ENCODE results near the gene CHSY1.

CHSY1 gene

DNA sequence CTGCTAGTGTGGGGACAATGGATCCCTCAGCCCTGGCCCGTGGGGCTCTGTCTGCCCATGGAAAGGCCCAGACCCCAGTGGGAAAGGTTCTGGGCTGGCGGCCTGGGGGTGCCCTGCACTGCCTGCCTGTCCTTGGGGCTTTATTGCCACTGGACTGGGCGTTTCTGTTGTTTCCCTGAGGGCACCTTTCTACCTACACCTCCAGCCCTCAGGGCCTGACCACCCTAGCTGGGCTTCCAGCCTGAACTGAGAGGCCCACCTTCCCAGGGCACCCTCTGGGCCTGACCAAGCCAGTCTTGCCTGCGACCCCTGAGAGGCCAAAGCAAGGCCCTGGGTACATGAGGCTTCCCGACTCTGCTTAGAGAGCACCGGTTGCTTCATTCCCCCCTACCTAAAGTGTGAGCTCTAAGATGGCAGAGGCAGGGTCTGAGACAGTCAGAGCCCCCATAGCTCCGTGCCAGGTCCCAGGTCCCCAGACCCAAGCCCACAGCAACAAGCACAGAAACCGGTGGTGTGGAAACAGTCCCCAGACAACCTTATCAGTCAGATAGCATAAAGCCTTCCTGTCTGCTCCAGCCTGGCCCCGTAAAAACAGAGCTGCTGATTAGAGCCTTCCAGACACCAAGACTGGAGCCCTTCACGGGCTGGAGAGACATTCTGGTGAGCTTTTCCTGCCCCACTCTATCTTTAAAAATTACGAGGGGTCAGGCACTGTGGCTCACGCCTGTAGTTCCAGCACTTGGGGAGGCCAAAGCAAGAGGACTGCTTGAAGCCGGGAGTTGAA lies 102.8 kb downstream of the CHSY1 start:
- Histone ChIP-seq H3K9ac (ENCODE audit: low read length) (no peak overlapping the region), H2AFZ (ENCODE audit: low read depth, low read length) (no peak overlapping the region), H3K79me2 (ENCODE audit: low read length) (no peaks in the 10 kb centered on the region), H3K4me2 (ENCODE audit: low read length) (no peak overlapping the region), H3K27ac (ENCODE audit: low read length) (no peak overlapping the region), H3K4me3 (ENCODE audit: low read length) (no peak overlapping the region), H3K9me3 (ENCODE audit: insufficient read depth, low read length) (no peaks in the 10 kb centered on the region), H3K27me3 (ENCODE audit: low read depth, low read length) (peaks cover 56% of the 10 kb centered on the region), H4K20me1 (ENCODE audit: insufficient read depth, low read length) (no peaks in the 10 kb centered on the region), H3K4me1 (ENCODE audit: low read length) (no peaks in the 10 kb centered on the region), H3K36me3 (replicated peaks; ENCODE audit: low read depth, low read length) (no peaks in the 10 kb centered on the region)
- TF ChIP-seq EZH2phosphoT487 (IDR thresholded peaks at IDR 0.05; ENCODE audit: low read depth), result no peak
- TF ChIP-seq, protein P1, sequence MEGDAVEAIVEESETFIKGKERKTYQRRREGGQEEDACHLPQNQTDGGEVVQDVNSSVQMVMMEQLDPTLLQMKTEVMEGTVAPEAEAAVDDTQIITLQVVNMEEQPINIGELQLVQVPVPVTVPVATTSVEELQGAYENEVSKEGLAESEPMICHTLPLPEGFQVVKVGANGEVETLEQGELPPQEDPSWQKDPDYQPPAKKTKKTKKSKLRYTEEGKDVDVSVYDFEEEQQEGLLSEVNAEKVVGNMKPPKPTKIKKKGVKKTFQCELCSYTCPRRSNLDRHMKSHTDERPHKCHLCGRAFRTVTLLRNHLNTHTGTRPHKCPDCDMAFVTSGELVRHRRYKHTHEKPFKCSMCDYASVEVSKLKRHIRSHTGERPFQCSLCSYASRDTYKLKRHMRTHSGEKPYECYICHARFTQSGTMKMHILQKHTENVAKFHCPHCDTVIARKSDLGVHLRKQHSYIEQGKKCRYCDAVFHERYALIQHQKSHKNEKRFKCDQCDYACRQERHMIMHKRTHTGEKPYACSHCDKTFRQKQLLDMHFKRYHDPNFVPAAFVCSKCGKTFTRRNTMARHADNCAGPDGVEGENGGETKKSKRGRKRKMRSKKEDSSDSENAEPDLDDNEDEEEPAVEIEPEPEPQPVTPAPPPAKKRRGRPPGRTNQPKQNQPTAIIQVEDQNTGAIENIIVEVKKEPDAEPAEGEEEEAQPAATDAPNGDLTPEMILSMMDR (IDR thresholded peaks at IDR 0.05; ENCODE audit: low read depth, low read length), result no peak

GRCh38 chr15:101148166-101148880 lies 103.5 kb downstream of the CHSY1 start:
- Histone ChIP-seq H3K79me2 (ENCODE audit: low read length) (no peaks in the 10 kb centered on the region), H2AFZ (ENCODE audit: low read depth, low read length) (no peak overlapping the region), H4K20me1 (ENCODE audit: insufficient read depth, low read length) (no peaks in the 10 kb centered on the region), H3K27ac (ENCODE audit: low read length) (no peak overlapping the region), H3K4me1 (ENCODE audit: low read length) (no peaks in the 10 kb centered on the region), H3K9ac (ENCODE audit: low read length) (no peak overlapping the region), H3K4me2 (ENCODE audit: low read length) (no peak overlapping the region), H3K27me3 (ENCODE audit: low read depth, low read length) (peaks cover 58% of the 10 kb centered on the region), H3K9me3 (ENCODE audit: insufficient read depth, low read length) (no peaks in the 10 kb centered on the region), H3K4me3 (ENCODE audit: low read length) (no peak overlapping the region), H3K36me3 (replicated peaks; ENCODE audit: low read depth, low read length) (no peaks in the 10 kb centered on the region)
- TF ChIP-seq EZH2phosphoT487 (IDR thresholded peaks at IDR 0.05; ENCODE audit: low read depth), result no peak
- TF ChIP-seq, protein P1 (IDR thresholded peaks at IDR 0.05; ENCODE audit: low read depth, low read length), result no peak

DNA sequence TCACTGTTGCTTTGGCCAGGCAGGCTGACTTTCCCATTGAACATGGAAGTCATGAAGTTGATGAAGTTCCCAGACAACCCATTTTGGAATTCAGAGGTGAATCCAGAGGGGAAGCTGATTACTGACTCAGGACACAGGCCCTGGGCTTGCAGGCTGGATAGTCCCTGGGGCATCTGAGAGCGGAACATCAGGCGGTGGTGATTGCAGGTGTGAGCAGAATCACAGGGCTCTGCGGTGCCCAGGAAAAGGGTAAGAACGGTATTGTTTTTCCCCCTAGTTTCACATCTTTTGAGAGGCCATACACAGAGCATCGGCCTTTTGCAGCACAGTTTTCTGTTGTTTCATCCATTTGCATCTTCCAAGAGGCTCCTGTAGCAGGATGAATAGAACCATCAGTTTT lies 104.7 kb downstream of the CHSY1 start:
- Histone ChIP-seq H3K9me3 (ENCODE audit: insufficient read depth, low read length) (no peaks in the 10 kb centered on the region), H3K36me3 (replicated peaks; ENCODE audit: low read depth, low read length) (no peaks in the 10 kb centered on the region), H2AFZ (ENCODE audit: low read depth, low read length) (no peak overlapping the region), H3K4me3 (ENCODE audit: low read length) (no peak overlapping the region), H3K4me2 (ENCODE audit: low read length) (no peak overlapping the region), H3K27me3 (ENCODE audit: low read depth, low read length) (peaks cover 58% of the 10 kb centered on the region), H3K79me2 (ENCODE audit: low read length) (no peaks in the 10 kb centered on the region), H3K27ac (ENCODE audit: low read length) (no peak overlapping the region), H3K4me1 (ENCODE audit: low read length) (no peaks in the 10 kb centered on the region), H3K9ac (ENCODE audit: low read length) (no peak overlapping the region), H4K20me1 (ENCODE audit: insufficient read depth, low read length) (no peaks in the 10 kb centered on the region)
- TF ChIP-seq EZH2phosphoT487 (IDR thresholded peaks at IDR 0.05; ENCODE audit: low read depth), result no peak
- TF ChIP-seq, protein P1 (IDR thresholded peaks at IDR 0.05; ENCODE audit: low read depth, low read length), result no peak

DNA sequence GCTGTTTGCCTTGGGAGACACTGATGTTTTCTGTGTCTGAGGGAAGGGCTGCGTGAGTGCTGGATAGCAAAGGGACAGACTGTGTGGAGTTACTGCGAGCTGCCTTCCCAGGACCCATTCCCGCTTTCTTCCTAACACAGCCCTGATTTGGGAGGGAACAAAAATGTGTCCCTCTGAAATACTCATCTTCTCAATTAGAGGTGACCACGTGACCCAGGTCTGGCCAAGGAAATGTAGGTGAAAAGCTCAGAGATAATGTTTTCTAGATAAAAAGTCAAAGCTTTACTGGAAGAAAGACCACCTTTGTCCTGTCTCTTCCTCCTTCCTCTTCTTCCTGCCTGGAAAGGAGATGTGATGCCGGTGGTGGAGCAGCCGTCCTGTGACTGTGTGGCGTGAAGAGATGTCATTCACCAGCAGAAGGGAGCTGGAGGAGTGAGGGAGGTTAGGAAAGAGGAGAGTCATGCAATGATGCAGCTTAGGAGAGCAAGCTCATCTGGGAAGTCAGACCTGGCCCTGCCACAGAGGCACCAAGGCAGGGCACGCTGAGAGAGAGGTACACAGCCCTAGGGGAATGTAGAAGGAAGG lies 105.6 kb downstream of the CHSY1 start:
- H4K20me1 ChIP-seq (ENCODE audit: insufficient read depth, low read length), result no peaks in the 10 kb centered on the region
- H3K27ac ChIP-seq (ENCODE audit: low read length), result no peak overlapping the region
- peaks cover 55% of the 10 kb centered on the region for H3K27me3 ChIP-seq (ENCODE audit: low read depth, low read length)
- no peaks in the 10 kb centered on the region for H3K79me2 ChIP-seq (ENCODE audit: low read length)
- no peaks in the 10 kb centered on the region for H3K9me3 ChIP-seq (ENCODE audit: insufficient read depth, low read length)
- H3K4me3 ChIP-seq (ENCODE audit: low read length), result no peak overlapping the region
- no peak overlapping the region for H3K4me2 ChIP-seq (ENCODE audit: low read length)
- TF ChIP-seq, protein P1 (IDR thresholded peaks at IDR 0.05; ENCODE audit: low read depth, low read length), result no peak
- no peak for TF ChIP-seq EZH2phosphoT487 (IDR thresholded peaks at IDR 0.05; ENCODE audit: low read depth)
- H3K4me1 ChIP-seq (ENCODE audit: low read length), result no peaks in the 10 kb centered on the region
- no peak overlapping the region for H2AFZ ChIP-seq (ENCODE audit: low read depth, low read length)
- H3K9ac ChIP-seq (ENCODE audit: low read length), result no peak overlapping the region
- H3K36me3 ChIP-seq (replicated peaks; ENCODE audit: low read depth, low read length), result no peaks in the 10 kb centered on the region
